Neural progenitor cell (in vitro differentiated cells): Measurements from ENCODE around the gene MAS1.

Source experiments
- CTCF ChIP-seq: fragments of 200-600 bp; sonication (generic); IDR thresholded peaks from 2 replicates; pipeline ENCODE4 v1.5.1; 2017; ENCODE audit warnings: antibody characterized with exemption, mild to moderate bottlenecking
- EZH2phosphoT487 ChIP-seq: fragments of 200-600 bp; sonication (generic); IDR thresholded peaks from 2 replicates; pipeline ENCODE4 v1.6.1; 2017; ENCODE audit warnings: antibody characterized with exemption

- TF ChIP-seq CTCF (no peak), EZH2phosphoT487 (no peak)
Measured at GRCh38 chr6:159871241-159871640, 19.5 kb upstream of the MAS1 start.
